Activated T-cell treated with anti-CD3 and anti-CD28 coated beads for 1 hour (primary cell): Measurements from ENCODE around the gene GIGYF1.

Experiments used
- DNase-seq: peaks from one replicate; pipeline ENCODE4 v3.0.0-alpha.2; 2020; ENCODE audit warnings: low read depth

GIGYF1 gene

DNA sequence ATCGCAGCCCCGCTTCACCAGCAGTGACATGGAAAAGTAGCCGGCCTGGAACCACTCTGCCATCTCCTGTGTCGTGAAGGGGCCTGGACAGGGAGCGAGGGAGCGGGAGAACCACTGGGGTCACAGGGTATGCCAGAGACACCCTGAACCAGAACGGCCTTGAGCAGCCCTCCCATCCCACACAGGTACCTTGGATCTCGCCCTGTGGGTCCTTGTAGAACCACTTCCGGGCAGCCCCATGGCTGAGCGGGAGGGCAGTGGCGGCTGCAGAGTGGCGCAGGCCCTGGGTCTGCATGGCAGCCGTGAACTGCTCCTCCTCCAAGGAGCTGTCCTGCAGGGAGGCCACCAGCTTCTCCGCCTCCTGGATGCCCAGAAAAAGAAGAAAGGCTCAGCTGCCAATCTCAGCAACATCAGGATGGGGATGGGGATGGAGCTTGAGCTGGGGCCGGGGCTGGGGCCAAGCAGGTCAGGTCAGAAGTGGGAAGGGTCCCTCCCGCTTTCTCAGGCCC, 9.5 kb downstream of the GIGYF1 start:
- no peak for DNase-seq

DNA sequence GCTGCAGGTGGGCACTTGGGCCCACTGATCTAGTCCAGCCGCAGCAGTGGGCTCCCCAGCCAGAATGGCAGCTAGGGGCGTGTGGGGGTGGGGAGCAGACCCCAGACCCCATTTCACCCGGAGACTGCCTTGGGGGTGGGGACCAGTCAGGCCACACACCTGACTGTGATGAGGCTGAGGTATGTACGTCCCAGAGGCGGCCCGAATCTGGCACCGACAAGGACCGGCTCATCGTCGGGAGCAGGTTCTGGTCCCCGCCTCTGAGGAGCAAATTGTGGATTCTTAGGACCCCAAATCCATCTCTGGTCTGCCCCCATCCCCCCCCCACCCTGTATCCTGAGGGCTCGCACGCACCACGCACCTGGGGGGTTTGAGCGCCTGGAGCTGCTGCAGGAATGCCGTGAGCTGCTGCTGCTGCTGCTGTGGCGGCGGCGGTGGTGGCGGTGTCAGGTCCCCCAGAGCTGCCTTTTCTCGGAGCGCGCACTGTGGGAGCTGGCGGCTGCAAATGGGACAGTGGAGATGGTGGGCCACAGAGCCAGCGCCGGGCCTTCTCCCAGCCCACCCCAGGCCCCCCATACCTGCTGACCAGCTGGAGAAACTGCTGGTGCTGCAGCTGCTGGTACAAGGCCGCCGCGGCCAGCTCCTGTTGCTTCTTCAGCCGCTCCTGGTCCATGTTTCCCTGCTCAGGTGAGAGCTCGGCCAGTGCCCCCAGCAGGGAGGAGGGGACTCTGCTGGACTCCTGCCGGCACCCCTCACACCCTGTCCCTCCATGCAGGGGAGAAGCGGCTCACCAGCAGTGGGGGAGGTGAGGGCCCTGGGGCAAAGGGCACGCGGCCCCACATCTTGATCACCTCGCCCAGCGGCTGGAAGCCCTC, 10.2 kb downstream of the GIGYF1 start:
- DNase-seq: no peak

DNA sequence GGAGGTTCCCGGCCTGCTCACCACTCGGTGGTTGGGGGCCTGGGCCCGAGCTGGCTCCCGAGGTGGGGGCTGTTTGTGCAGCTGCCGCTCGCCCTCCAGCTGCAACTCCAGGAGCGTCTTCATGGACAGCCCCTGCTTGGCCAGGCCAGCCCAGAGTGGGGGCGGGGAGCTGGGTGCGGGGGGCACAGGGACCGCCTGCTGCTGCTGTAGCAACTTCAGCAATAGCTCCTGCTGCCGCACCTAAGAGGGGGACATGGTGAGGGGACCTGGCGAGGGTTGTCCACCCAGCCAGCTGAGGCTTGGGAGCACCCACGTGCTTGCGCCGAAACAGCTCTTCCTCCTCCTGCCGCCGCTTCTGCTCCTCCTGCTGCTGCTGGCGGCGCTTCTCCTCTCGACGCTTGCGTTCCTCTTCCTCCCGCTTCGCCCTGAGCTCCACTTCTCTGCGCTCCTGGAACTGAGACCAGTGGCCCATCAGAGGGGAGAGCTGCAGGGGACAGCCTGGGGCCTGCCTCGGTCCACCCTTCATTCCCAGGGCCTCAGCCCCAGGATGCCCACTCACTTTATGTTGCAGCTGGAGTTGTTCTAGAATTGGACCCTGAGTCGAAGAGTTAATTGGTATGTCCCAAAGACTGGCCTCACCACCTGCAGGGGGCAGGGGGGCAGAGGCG, 10.9 kb downstream of the GIGYF1 start:
- no peak for DNase-seq

DNA sequence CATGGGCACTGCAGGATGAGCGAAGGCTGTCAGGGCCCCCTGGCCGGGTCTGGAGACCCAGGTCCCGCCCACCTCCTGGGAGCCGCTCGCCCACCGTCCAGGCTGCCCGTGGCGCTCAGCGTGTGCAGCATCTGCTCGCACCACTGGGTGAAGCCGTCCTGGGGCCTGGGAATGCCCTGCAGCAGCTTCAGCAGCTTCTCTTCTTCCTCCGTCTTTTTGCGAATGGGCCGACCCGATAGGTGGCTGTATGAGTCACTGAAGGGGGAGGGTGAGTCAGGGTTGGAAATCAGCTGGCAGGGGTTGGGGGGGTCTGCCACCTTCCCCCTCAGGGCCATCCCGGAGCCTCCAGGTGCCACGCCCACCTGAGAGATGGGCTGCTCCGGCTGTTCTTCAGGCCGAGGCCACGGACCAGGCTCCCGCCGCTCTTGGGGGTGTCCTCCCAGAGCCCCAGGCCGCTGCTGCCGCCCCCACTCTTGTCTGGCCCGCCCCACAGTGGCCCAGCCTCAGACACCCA, 11.8 kb downstream of the GIGYF1 start:
- DNase-seq: no peak

DNA sequence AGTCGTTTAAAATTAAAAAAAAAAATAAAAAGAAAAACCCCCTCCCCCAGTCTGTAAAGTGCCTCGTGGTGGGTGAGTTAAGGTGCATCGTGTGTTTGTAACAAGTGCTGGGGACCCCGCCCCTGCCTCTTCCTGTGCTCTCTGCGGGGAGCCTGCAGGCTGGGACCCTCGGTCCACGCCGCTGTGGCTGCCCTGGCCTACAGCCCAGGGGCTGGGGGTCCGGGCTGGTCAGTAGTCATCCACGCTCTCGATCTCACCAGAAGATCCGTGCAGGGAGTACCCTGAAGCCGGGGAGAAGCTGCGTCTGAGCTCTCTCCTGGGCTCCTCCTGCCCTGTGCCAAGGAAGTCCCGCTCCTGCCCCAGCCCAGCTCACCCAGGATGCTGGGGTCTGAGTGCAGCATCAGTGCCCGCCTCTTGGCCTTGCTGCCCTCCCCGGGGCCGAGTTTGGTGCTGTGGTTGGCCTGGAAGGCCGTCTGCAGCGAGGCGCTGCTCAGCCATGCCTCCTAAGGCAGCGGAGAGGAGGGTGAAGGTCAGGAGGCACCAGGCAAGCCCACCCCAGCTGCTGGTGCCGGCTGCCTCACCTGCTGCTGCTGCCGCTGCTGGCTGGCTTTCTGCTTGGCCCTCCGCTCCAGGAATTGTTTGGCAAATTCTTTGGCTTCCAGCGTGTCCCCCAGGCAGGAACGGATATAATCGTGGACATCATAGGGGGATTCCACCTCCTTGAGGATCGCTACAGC, 12.4 kb downstream of the GIGYF1 start:
- no peak for DNase-seq

DNA sequence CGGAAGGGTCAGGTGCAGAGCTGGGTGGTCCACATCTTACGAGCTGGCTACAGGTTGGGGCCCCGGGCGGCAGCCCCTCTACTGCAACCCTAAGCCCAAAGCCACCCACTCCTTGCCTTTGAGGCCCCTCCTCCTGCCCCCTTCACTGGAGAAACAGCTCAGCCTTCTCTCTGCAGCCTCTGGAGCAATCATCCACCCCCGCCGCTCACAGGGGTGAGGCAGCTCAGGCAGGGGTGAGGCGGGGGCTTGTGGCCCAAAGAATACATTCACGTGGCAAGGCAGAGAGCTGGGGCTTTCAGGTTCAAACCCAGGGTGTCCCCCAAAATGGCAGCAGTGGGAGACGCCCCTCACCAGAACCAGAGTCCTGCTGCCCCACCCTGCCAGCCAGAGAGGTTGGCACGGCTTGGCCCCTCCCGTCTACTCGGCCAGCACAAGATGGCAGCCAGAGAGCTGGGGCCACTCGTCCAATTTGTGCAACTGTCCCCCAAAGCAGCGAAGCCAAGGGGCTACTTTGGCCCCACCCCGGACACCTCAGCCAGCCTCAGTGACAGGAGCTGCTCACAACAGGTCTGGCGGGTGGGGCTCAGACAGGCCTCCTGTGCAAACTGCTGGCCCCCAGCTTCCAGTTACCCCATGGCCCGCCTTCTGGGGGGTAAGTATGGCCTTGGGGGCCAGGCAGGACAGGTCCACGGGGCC, 13.3 kb downstream of the GIGYF1 start:
- no peak for DNase-seq

DNA sequence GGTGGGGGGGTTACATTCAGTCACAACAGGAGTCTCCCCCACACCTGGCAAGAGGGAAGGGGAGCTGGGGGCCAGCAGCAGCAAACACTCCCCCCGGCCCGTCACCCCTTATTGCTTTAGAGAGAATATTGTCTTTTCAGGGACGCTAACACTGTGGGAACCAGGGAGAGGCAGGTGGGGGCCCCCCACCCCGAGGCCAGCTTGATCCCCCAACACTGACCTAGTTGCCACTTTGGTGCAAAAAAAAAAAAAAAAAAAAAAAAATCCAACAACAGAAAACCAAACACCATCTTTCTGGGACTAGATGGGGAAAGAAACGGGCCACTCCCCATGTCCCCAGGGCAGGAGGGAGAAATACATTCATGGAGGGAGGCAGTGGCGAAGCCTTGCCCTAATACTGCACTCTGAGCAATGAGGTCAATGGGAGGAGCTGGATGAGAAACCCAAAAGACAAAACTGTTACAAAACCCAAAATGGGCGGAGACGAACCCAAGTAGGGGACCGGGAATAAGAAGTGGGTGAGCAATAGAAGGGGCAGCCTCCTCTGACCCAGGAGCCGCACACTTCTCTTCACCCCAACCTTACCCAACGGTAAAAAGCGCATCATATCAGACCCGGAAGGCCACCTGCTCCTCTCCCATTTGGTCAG, 14.0 kb downstream of the GIGYF1 start:
- DNase-seq: no peak

DNA sequence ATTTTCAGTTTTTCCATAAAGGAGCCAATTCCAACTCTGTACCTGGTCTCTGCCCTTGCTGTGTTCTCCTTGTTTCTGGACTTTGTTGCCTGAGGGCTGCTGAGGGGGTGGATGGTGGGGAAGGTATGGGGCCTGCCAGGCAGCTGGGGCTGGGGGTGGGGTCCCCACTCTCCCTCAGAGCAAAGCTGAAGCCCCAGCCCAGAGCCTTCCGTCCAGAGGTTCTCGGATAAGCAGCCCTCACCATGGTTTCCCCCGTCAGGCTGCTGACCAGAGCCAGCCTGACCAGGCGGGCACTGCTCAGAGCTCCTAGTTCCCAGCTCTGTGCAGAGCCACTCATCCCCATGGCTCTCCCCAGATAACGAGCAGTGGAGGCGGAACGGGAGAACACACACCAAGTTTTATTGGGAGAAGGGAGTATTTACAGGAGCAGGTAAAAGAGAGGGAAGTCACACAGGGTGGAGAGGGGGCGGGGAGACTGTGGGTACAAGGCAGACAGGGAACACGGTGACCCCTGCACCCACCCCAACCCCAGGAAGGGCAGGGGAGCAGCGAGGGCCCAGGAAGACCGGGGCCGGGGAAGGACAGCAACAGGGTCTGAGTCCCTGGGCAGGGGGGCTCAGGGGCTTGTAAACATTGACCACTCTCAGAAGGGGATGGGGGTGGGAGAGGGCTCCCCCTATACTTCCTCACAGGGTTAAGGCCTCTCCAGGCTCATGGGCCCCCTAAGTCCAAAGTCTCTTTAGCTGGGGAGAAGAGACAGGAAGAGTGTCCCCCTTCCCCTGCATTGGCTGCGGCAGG, 14.7 kb downstream of the GIGYF1 start:
- DNase-seq: no peak

DNA sequence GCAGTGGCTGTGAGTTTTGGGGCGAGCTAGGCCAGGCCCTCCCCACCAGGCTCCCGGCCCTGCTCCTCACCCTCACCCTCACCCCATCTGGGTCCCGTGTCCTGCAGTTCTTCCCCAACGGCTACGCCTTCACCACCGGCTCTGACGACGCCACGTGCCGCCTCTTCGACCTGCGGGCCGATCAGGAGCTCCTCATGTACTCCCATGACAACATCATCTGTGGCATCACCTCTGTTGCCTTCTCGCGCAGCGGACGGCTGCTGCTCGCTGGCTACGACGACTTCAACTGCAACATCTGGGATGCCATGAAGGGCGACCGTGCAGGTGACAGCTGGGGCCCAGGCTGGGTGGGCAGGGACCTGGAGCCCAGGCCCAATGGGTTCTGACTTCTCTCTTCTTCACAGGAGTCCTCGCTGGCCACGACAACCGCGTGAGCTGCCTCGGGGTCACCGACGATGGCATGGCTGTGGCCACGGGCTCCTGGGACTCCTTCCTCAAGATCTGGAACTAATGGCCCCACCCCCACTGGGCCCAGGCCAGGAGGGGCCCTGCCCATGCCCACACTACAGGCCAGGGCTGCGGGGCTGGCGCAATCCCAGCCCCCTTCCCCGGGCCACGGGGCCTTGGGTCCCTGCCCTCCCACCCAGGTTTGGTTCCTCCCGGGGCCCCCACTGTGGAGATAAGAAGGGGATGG, 15.6 kb downstream of the GIGYF1 start:
- no peak for DNase-seq

DNA sequence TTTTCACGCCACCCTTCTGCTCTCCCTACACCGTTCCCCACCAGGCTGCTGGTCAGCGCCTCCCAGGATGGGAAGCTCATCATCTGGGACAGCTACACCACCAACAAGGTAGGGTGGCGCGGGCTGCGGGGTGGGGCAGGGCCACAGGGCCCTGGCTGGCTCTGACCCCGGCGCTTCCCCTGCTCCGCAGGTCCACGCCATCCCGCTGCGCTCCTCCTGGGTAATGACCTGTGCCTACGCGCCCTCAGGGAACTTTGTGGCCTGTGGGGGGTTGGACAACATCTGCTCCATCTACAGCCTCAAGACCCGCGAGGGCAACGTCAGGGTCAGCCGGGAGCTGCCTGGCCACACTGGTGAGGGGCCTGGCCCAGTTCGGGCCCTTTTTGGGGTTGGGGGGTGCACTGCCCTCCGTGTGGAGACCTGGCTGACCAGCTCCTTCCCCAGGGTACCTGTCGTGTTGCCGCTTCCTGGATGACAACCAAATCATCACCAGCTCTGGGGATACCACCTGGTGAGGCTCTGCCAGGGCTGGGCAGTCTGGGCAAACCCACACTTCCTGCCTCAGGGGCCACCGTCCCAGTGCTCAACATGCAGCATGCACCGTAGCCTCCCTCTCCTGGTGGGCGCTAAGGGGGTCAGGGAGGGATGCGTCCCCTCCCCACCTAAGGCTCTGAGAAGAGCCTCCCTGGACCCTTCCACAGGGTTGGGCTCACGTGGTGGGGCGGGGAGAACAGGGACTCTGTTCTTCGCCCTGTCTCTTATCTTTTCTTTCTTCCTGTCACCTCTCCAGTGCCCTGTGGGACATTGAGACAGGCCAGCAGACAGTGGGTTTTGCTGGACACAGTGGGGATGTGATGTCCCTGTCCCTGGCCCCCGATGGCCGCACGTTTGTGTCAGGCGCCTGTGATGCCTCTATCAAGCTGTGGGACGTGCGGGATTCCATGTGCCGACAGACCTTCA, 16.5 kb downstream of the GIGYF1 start:
- DNase-seq: no peak

DNA sequence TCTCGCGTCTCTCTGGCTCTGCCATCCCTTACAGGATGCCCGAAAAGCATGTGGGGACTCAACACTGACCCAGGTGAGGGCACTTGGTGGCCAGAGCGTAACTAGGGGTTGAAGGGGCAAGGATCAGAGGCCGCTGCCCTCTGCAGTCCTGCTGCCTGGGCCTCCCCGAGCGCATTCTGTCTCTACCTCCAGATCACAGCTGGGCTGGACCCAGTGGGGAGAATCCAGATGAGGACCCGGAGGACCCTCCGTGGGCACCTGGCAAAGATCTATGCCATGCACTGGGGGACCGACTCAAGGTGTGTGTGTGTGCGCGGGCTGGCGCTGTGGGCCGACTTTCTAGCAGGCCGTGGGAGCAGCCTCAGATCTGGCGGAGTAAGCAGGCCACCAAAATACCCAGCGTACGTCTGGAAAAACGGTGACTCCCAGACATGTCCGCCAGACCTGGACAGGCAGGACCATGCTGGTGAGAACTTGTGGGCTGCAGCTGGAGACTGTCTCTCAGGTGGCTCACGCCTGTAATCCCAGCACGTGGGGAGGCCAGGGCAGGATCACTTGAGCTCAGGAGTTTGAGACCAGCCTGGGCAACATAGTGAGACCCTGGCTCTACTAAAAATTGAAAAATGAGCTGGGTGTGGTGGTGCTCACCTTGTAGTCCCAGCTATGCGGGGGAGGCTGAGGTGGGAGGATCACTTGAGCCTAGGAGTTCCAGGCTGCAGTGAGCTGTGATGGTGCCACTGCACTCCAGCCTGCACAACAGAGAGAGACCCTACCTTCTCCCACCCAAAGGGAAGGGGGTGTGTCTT, 17.3 kb downstream of the GIGYF1 start:
- DNase-seq: no peak

DNA sequence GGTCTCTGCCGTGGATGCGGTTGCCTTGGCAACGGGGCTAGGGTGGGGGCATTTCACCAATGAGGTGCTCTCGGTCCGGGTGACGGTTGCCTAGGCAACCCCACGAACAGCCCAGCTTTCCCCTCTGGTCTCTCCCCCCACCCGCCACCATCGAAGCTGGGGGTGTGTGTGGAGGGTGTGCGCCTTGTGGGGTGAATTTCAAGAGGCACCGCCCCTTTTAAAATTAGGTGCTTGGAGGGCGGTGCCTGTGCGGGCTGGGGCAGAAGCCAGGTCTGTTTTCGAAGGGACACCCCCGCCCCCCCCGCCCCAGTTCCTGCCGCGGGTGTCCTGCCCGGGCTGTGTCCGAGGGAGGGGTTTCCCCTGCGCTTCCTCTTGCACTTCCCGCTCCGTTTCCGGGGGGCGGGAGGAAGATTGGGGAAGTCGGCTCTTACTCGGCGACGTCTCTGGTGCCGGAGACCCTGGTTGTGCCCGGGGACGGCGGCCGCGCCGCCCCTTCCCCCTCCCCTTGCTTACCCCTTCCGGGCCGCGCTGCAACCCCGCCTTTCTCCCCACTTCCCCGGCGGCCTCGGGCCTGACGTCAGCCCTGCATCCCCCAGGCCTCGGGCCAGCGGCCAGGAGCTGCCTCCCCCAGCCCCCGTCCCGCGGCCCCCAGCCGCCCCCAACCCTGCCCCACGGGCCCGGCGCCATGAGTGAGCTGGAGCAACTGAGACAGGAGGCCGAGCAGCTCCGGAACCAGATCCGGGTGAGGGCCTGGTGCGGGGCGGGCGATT, 18.3 kb downstream of the GIGYF1 start:
- DNase-seq: peak; percentile 73

DNA sequence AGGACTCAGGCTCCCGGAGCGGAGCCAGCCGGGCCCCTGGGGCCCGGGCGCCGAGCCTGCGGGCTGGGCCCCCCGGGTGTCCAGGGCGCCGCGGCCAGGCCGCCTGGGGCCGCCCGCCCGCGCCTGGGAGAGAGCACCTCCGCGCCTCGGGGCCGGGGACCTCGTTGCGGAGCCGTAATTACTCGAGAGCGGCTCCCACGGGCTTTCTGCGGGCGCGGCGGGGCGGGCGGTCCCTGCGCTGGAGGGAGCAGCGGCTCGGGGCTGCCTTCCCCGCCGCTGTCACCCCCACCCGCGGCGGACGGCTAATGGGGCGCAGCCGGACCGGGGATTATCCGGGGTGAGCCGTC, 19.0 kb downstream of the GIGYF1 start:
- DNase-seq: no peak

DNA sequence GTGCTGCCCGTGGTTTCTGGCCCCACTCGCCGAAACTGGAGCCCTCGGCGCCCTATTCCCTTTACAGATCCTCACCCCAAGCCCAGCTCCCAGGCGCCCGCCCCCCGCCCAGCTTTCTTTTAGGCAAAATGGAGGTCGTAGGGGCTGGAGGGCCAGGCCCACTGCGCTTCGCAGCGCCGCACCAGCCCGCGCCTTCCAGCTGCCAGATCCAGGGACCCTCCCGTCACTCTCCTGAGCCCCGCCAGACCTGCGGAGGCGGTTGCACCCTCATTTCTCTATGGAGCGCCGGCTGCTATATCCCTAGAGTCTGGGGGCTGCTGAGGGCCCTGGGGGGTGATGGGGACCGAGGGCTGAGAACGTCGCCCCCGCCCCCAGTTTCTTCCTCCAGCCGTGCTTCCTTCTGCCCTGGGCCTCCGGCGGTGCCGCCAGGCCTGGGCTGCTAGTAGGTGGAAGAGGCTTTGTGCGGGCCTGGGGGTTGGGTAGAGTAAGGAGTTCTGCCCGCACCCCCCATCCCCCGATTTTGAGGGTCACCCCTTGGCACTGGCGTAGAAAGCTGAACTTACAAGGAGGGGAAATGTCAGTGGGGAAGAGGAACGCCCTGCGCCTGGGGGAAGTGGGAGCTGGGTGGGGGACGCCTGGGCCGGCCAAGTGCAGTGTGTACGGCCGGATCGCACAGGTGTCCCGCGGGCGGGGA, 19.5 kb downstream of the GIGYF1 start:
- no peak for DNase-seq

DNA sequence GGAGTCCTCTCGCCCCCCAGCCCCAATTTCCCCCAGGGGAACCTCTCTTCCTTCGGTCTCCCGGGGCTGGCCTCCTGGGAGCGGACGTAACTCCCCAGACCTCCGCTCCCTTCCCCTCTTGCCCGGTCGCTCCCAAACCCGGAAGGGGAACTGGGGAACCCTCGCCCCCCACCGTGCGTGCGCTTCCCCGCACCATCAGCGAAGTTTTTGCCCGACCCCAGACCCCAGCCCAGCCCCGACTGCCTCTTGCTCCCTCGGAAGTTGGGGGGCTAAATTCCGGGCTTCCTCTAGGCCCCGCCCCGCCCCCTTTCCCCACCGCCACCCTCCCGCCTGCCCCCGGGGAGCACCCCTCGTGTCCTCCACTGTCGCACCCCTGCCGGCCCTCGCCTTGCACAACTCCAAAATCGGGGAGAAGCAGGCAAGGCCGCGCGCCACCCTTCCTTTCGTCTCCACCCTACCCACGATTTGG, 20.1 kb downstream of the GIGYF1 start:
- DNase-seq: peak; percentile 35

DNA sequence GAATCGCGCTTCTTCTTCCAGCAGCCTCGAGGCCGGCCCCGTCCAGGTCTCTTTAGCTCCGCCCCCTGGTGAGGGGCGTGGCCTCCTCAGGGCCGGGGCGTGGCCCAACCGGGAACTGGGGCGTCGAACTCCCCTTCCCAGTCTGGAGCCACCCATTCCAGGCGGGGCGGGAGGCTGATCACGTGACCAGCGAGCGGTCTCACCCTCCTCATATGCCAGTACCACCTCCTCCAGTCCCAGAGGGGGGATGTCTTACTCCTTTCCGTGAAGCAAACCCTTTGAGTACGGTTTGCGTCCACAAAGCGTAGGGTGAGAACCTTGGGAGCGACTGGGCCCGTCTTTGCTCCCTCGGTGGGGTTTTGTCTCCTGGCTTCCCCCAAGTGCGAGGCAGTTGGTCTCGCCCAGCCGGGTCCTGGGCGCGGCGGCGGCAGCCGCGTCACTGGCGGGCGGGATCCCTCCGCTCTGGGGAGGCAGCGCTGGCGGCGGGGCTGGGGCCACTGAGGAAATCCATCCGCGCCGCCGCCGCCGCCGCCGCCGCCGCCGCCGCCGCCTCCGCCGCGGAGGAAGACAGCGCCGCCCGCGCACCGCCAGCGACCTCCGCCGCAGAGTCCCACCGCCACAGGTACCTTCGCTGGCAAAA, 20.6 kb downstream of the GIGYF1 start, which contains the start of gene GNB2:
Gene GNB2, plus strand, starts transcription at position 439 of the 640 bp plus-strand sequence. CDS start 2,526 bp downstream, outside the sequence.
- DNase-seq: peak; percentile 98
